Uterus (tissue), 2 donors: ENCODE measurements around the gene EPYC.

ENCODE experiments used
- CTCF ChIP-seq, 4 experiments: fragments of 200-600 bp in 2 of 4; fragments of 450-650 bp in 2 of 4; sonication (generic) in 2 of 4; IDR thresholded peaks; one replicate each; pipeline ENCODE4 v1.5.1; 2016 to 2019; ENCODE audit warnings: antibody characterized with exemption in 4 of 4, mild to moderate bottlenecking in 2 of 4, moderate library complexity in 1 of 4
- POLR2A ChIP-seq, 2 donors: fragments of 450-650 bp; IDR thresholded peaks; one replicate each; pipeline ENCODE4 v1.6.1; 2016; ENCODE audit warnings: antibody characterized with exemption in 2 of 2, mild to moderate bottlenecking in 1 of 2, moderate library complexity in 1 of 2

- TF ChIP-seq CTCF (IDR thresholded peaks at IDR 0.05) (peak; percentile 58 to 71 (median 69)), POLR2A (IDR thresholded peaks at IDR 0.05) (no peak)
These were observed 45.1 kb downstream of the EPYC start for GRCh38 chr12:90959538-90960139.
